Mucosa of stomach (tissue), 1 donor: ENCODE data around the gene KLHL28.

Source experiments
- H3K27me3 ChIP-seq: one replicate; pipeline ENCODE4 v1.7.0; 2013; ENCODE audit warnings: mild to moderate bottlenecking, low read length; ENCODE audit not compliant: control insufficient read depth, insufficient read depth
- H3K36me3 ChIP-seq: one replicate; pipeline ENCODE4 v1.7.0; 2013; ENCODE audit warnings: low read length; ENCODE audit not compliant: control insufficient read depth, insufficient read depth
- H3K4me1 ChIP-seq: one replicate; pipeline ENCODE4 v1.7.0; 2013; ENCODE audit warnings: mild to moderate bottlenecking, low read length; ENCODE audit not compliant: control insufficient read depth, insufficient read depth
- H3K4me3 ChIP-seq: one replicate; pipeline ENCODE4 v1.7.0; 2013; ENCODE audit warnings: low read length
- H3K9ac ChIP-seq: one replicate; pipeline ENCODE4 v1.7.0; 2013; ENCODE audit warnings: mild to moderate bottlenecking, low read length, moderate library complexity
- H3K9me3 ChIP-seq: one replicate; pipeline ENCODE4 v1.7.0; 2013; ENCODE audit warnings: mild to moderate bottlenecking, low read length, moderate library complexity; ENCODE audit not compliant: control insufficient read depth
- donor health status: Pancreatic carcinoma.

KLHL28 gene, protein sequence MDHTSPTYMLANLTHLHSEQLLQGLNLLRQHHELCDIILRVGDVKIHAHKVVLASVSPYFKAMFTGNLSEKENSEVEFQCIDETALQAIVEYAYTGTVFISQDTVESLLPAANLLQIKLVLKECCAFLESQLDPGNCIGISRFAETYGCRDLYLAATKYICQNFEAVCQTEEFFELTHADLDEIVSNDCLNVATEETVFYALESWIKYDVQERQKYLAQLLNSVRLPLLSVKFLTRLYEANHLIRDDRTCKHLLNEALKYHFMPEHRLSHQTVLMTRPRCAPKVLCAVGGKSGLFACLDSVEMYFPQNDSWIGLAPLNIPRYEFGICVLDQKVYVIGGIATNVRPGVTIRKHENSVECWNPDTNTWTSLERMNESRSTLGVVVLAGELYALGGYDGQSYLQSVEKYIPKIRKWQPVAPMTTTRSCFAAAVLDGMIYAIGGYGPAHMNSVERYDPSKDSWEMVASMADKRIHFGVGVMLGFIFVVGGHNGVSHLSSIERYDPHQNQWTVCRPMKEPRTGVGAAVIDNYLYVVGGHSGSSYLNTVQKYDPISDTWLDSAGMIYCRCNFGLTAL

DNA sequence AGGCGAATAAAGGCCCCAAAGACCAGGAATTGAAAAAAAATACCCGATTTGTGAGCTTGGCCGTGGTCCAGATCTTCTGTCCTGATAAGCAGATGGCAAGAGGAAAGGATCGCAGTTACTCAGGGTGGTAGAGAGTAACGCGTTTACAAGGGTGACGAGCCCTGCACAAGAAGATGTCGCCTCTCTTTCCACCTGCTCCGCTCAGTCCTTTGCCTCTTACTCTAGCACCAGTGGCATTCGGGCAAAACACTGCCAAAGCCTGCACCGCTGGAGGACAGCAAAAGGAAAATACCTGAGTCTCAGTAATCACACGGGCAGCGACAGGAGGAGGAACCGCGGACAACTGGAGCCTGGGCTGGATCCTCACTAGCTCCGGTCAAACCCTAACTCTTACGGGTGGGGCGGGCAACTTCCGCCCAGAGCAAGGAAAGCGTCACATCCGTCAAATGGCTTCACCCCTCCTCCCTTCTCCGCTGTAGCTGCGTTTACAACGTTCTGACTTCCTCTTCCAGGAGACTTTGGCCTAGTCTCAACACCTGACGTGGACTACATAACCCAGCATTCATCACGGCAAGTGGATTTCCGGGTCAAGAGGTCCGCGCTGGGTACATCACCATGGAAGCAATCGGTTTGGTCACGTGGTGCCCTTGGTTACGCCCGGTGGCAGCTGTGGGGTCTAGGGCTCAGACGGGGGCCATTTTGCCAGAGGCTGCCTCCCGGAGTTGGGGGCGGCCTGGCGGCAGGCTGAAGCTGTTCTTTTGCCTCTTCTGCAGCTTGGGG is at the start of gene KLHL28, which contains the start of gene TOGARAM1:
TSS of gene KLHL28 (minus strand) at position 394 of the 780 bp plus-strand sequence. CDS start 16,019 bp downstream, outside the sequence.
TSS of gene TOGARAM1 (plus strand) at position 637 of the 780 bp plus-strand sequence. CDS start 232 bp downstream, outside the sequence.
- no peaks in the 10 kb centered on the region for H3K27me3 ChIP-seq
- H3K4me1 ChIP-seq = peaks cover 5% of the 10 kb centered on the region
- H3K4me3 ChIP-seq = peak within 1 kb of the TSS; percentile 99
- no peaks in the 10 kb centered on the region for H3K9me3 ChIP-seq
- H3K36me3 ChIP-seq = no peaks in the 10 kb centered on the region
- peak within 1 kb of the TSS; percentile 90 for H3K9ac ChIP-seq

DNA sequence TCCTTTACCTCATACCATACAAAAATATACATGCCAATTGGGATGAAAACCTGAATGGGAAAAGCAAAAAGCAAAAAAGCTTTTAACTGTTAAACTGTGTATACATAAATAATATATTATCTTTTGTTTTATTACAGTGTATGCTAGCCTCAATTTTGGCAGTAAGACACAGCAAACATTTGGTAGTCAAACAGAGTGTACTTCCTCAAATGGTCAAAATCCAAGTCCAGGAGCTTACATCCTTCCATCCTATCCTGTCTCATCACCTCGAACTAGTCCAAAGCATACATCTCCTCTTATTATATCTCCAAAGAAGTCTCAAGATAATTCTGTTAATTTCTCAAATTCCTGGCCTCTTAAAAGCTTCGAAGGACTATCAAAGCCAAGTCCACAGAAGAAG is 42.2 kb upstream of the KLHL28 start:
- Histone ChIP-seq H3K27me3 (no peaks in the 10 kb centered on the region), H3K9ac (no peak overlapping the region), H3K9me3 (no peaks in the 10 kb centered on the region), H3K4me3 (no peak overlapping the region), H3K4me1 (no peaks in the 10 kb centered on the region), H3K36me3 (peaks cover 4% of the 10 kb centered on the region)

DNA sequence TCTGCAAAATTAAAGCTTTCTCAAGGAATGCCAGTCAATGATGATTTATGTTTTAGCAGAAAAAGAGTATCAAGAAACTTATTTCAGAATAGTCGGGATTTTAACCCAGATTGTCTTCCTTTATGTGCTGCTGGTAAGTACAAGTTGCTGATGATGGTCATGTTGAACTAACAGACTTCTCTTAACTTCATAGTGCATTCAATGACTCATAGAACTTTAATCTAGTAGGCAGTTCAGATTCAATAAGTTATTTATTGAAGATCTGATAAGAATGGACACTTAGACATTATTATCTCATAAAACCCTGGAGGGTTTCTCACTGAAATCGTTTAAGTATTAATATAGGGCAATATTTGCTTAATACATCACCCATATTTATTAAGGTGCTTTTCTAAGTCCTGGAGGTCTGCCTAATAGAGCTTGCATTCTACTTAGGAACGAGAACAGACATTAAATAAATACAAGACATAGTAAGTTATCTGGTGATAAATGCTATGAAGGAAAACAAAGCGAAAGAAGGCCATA is 34.1 kb upstream of the KLHL28 start:
- H3K4me3 ChIP-seq = no peak overlapping the region
- peaks cover 7% of the 10 kb centered on the region for H3K4me1 ChIP-seq
- H3K36me3 ChIP-seq = no peaks in the 10 kb centered on the region
- no peak overlapping the region for H3K9ac ChIP-seq
- H3K27me3 ChIP-seq = no peaks in the 10 kb centered on the region
- H3K9me3 ChIP-seq = no peaks in the 10 kb centered on the region

DNA sequence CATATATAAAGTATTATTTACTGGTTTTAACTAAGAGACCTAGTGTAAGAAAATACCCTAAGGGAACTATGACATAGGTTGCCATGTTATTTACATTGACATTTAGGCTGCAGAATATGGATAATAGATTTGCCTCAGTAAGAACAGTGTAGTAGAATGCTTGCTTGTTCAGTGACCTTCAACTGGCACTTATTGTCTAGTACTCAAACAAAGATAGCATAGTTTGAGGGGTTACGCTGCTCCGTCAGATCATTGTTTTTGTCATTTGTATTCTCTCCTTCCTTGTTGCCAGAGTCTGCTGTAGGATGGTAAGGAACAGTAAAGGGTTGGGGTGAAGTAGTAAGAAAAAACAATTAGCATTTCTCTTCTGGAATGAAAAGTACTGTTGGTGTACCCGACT is 33.4 kb upstream of the KLHL28 start:
- no peaks in the 10 kb centered on the region for H3K36me3 ChIP-seq
- no peaks in the 10 kb centered on the region for H3K27me3 ChIP-seq
- peaks cover 10% of the 10 kb centered on the region for H3K4me1 ChIP-seq
- no peaks in the 10 kb centered on the region for H3K9me3 ChIP-seq
- H3K4me3 ChIP-seq = no peak overlapping the region
- H3K9ac ChIP-seq = no peak overlapping the region

DNA sequence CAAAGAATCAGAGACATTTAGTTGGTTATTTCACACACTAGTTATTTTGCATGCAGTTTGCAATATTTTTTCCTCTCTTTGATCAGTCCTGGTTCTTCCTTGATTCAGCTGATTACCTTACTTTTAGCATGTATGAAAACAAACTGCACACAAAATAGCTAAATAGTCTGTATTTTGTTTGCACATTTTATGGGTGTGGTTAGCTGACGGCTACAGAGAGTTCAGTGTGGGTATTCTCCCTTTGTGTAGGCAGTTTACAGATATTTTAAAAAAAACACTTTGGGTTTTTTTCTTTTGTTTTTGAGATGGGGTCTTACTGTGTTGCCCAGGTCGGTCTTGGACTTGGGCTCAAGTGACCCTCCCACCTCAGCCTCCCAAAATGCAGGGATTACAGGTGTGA is 28.8 kb upstream of the KLHL28 start:
- Histone ChIP-seq H3K36me3 (no peaks in the 10 kb centered on the region), H3K4me3 (no peak overlapping the region), H3K9me3 (no peaks in the 10 kb centered on the region), H3K4me1 (peaks cover 5% of the 10 kb centered on the region), H3K9ac (no peak overlapping the region), H3K27me3 (no peaks in the 10 kb centered on the region)

DNA sequence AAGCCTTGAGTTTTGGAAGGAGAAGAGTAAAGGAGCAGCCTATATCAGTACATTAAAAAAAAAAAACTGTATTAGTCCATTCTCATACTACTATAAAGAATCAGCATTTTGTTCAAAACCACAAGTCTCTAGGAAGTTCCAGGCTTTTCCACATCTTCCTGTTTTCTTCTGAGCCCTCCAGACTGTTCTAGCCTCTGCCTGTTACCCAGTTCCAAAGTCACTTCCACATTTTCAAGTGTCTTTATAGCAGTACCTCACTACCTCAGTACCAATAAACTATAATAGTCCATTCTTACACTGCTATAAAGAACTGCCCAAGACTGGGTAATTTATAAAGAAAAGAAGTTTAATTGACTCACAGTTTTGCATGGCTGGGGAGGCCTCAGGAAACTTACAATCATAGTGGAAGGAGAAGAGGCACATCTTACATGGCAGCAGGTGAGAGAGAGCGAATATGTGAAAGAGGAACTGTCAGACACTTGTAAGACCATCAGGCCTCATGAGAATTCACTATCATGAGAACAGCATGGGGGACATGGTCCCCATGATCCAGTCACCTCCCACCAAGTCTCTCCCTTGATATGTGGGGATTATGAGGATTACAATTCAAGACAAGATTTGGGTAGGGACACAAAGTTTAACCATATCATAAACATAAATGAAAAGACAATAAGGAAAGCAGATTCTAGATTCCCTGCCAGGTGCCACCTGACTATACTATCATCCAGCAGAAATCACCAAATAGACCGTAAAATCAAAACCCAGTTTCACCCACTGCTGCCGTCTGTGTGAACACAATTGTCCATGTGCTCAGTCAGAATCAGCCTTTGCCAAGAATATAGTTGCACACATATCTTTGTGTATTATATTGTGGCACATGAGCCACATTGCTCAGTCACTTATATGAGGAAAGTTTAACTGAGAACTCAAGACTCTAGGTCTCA is 28.0 kb upstream of the KLHL28 start:
- Histone ChIP-seq H3K9me3 (no peaks in the 10 kb centered on the region), H3K4me3 (no peak overlapping the region), H3K4me1 (peaks cover 5% of the 10 kb centered on the region), H3K9ac (no peak overlapping the region), H3K36me3 (no peaks in the 10 kb centered on the region), H3K27me3 (no peaks in the 10 kb centered on the region)

DNA sequence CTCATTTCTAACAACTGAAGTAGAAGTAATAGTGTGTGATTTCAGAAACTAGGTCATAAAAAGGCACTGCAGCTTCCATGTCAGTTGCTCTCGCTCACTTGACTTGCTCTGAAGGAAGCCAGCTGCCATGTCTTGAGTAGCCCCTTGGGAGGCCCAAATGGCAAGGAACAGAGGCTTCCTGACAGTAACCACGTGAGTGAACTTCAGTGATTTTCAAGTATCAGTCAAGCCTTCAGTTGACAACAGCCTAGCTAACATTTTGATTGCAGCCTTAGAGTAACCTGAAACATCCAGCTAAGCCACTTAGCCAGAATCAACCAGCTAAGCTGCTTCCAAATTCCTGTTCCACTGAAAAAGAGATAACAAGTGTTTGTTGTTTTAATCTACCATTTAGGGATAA is 26.9 kb upstream of the KLHL28 start:
- H3K36me3 ChIP-seq = no peaks in the 10 kb centered on the region
- H3K4me1 ChIP-seq = peaks cover 5% of the 10 kb centered on the region
- no peaks in the 10 kb centered on the region for H3K27me3 ChIP-seq
- H3K4me3 ChIP-seq = no peak overlapping the region
- no peak overlapping the region for H3K9ac ChIP-seq
- H3K9me3 ChIP-seq = no peaks in the 10 kb centered on the region

DNA sequence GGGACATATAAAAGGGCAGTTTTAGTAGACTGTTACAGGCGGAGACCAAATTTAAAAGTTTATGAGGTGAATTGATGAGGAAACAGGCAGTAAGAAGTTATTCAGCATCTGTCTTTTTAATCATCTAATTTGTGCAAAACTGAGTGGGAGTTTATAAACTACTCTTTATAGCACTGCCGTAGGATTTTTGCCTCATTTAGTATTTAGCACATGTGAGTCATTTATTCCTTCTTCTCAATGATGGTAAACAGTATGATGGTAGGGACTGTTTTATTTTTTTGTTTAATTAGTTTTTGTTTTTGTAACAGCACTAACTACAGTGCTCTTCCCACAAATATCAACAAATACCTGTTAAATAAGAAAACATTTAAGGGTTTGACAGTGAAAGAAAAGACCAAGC is 20.8 kb upstream of the KLHL28 start:
- Histone ChIP-seq H3K27me3 (no peaks in the 10 kb centered on the region), H3K9ac (no peak overlapping the region), H3K4me3 (no peak overlapping the region), H3K36me3 (no peaks in the 10 kb centered on the region), H3K4me1 (no peaks in the 10 kb centered on the region), H3K9me3 (no peaks in the 10 kb centered on the region)

DNA sequence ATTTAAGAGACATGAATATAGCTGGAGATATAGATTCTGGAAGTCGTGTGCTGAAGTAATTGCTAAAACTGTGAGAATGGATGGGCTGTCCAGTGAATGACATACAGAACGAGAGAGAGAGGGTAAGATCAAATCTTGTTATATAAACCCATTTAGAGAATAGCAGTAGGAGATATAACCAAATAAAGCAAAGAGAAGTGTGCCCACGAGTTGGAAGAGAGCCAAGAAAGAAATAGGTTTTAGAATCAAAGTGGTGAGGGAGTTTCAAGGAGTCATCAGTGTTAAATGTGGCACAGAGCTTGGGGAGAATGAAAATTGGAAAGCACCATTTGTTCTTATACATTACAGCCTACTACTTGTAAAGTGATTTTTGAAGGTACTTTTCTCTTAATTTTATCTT is 19.5 kb upstream of the KLHL28 start:
- Histone ChIP-seq H3K9ac (no peak overlapping the region), H3K4me1 (no peaks in the 10 kb centered on the region), H3K27me3 (no peaks in the 10 kb centered on the region), H3K36me3 (no peaks in the 10 kb centered on the region), H3K9me3 (no peaks in the 10 kb centered on the region), H3K4me3 (no peak overlapping the region)

DNA sequence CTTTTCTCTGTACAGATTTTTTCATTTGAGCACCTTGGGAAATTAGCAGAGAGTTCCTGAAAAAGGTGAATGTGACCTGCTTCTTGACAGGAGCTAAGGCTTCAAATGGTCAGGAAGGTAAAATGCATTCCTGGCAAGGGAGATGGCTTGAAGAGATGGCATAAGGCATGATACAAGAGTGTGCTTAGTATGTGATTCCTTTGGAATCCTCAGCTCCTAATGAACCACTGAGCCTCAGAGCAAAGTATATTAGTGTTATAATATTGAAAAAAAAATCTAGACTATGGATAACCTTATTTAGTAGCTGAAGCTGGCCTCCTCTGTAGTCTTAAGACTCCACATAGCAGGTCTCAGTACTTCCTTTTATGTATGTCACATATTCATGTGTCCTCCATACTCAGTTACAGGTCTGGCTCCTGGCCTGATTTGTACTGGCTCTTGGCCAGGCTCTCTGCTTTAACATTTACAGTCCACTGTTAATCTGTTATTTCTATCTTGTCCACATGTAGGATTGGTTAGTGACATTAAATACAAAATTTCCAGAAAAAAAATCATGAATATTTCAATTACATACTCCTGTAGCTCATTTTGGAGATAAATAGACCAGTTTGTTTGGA is 18.1 kb upstream of the KLHL28 start:
- no peaks in the 10 kb centered on the region for H3K27me3 ChIP-seq
- no peak overlapping the region for H3K9ac ChIP-seq
- H3K36me3 ChIP-seq = no peaks in the 10 kb centered on the region
- H3K4me1 ChIP-seq = no peaks in the 10 kb centered on the region
- no peak overlapping the region for H3K4me3 ChIP-seq
- H3K9me3 ChIP-seq = no peaks in the 10 kb centered on the region

DNA sequence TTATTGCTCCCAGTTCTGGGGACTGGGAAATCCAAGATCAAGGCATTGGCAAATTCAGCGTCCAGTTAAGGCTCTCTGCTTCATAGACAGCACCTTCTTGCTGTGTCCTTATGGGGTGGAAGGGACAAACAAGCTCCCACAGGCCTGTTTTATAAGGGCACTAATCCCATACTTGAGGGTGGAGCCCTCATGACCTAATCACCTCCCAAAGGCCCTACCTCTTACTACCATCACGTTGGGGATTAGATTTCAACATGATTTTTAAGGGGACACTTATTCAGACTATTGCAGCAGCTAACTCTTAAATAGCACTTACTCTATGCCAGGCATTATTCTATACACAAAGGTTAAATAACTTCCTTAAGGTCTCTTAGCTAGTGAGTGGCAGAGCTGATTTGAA is 17.5 kb upstream of the KLHL28 start:
- H3K27me3 ChIP-seq = no peaks in the 10 kb centered on the region
- H3K4me1 ChIP-seq = no peaks in the 10 kb centered on the region
- H3K9me3 ChIP-seq = no peaks in the 10 kb centered on the region
- no peaks in the 10 kb centered on the region for H3K36me3 ChIP-seq
- no peak overlapping the region for H3K4me3 ChIP-seq
- H3K9ac ChIP-seq = no peak overlapping the region
